NCI-H510A treated with DMSO at 0.1 percent for 48 hours (cell line): ENCODE data around the gene SHQ1.
A peak's percentile ranks its signal among the peaks of the same experiment; 100 is the strongest.

Experiments
- DNase-seq: peaks from one replicate; lab custom pipeline; 2025; lab: John Stamatoyannopoulos, UW

SHQ1 gene

DNA sequence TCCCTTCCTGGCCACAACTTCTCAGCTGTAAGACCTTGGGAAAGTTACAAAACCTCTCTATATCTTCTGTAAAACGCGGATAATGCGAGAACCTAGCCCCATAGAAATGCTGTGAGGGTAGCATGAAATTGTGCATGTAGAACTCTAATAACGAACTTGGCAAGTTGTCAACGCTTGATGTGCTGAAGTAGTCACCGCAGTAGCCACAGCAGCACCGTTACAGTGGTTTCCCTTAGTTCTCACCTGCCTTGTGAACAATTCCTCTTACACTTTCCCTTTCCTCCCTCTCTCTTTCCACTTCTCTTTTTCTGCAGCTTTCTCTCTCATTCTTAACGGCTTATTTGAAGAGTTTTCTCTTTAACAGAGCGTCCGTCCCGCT lies 447 bp upstream of the SHQ1 start:
- DNase-seq = peak; percentile 63

- DNase-seq = no peak
Measured at GRCh38 chr3:72847282-72847681, 963 bp downstream of the SHQ1 start.

DNA sequence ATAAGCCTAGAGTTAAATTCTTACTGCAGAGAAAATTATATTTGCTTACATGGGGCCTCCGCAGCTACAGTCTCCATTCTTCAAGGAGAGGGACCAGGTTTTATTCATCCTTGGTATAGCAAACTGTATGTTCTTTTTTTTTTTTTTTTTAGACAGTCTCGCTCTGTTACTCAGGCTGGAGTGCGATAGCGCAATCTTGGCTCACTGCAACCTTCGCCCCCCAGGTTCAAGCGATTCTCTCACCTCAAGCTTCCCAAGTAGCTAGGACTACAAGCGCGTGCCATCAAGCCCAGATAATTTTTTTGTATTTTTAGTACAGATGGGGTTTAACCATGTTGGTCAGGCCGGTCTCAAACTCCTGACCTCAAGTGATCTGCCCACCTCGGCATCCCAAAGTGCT lies 2.1 kb downstream of the SHQ1 start:
- no peak for DNase-seq

DNA sequence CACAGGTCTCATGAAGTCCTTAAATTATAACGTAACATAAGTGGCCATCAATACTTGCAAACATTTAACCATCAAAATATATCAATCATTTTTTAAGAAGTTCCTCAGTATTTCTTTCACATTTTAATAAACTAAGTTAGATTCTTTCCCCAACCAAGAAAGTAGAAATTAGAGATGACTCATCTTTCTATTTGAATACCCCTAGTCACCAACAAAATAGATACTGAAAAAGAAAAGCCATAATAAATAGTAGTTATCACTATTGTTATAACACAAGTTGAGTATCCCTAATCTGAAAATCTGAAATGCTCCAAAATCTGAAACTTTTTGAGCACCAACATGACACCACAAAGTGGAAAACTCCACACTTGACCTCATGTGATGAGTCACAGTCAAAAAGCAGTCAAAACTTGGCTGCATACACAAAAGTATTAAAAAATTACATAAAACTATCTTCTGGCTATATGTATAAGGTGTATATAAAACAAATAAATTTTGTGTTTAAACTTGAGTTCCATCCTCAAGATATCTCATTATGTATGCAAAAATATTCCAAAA lies 3.7 kb downstream of the SHQ1 start:
- DNase-seq = no peak

DNA sequence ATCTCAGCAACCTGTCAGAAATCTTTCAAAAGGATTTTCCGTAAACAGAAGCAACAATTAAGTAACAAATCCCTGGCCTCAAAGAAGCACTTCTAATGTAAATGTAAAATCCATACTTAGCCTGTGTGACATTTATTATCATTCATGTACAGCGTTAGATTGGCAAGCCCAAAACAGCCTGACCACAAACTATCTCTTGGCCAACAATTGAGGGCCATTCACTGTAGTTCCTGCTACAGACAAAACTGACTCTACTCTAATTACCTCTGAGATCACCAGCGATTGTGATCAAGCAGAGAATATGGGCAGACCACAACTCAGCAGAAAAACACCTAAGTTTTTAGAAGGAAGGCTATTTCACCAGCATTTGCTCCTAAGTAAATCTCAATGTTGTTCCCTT lies 9.2 kb downstream of the SHQ1 start:
- no peak for DNase-seq

DNA sequence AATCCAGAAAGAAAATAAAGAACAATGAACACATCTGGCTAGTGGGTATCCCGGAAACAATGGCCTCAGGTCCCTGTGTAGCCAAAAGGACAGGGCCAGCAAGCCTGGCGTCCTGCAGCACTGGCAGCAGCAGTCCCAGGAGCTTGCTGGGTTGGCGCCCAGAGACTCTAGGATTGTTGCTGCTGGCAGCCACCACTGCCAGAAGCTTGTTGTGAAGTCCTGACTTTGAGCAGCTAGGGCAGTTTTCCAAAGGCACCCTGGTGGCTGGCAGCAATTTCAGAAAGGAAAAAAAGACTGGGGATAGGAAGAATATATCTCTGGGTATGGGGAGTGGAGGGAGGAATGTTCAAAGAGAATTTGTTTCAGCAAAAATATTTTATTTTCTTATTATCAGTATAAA lies 11.3 kb downstream of the SHQ1 start:
- no peak for DNase-seq

- no peak for DNase-seq
Measured at GRCh38 chr3:72836416-72836815, 11.8 kb downstream of the SHQ1 start.

- DNase-seq = no peak
Measured at GRCh38 chr3:72830452-72831223, 17.6 kb downstream of the SHQ1 start.

GRCh38 chr3:72829701-72830100 lies 18.5 kb downstream of the SHQ1 start:
- no peak for DNase-seq

- peak; percentile 21 for DNase-seq
Measured at GRCh38 chr3:72821161-72821781, 27.0 kb downstream of the SHQ1 start.

GRCh38 chr3:72820415-72820814 lies 27.8 kb downstream of the SHQ1 start:
- no peak for DNase-seq

- DNase-seq = no peak
Measured at GRCh38 chr3:72818905-72819304, 29.3 kb downstream of the SHQ1 start.

DNA sequence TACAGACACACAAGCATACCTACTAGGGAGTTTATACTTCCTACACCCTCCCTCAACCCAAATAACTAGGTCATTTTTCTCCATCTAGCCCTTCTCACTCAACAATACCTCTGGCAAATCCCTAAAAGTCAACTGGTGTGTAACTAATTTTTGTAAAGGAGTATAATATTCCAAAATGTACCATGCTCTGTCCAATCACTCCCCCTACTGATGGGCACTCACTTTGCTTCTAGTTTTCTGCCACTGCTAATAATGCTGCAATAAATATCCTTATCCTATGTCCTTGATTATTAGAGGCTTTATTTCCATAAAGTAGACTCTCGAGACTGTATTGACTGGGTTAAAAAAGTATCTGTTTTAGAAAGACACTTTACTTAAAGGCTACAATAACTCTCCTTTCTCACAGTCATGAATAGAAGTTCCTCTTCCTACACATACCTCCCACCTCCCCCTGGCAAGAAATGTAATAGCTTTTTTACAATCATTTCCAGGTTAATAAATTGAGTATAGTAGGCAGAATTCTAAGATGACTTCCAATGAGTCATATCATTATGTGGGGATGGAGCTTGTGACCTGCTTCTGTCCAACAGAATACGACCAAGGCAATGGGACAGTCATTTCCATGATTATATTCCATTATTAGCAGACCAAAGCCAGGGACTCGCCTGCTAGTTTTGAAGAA lies 30.0 kb downstream of the SHQ1 start:
- peak; percentile 19 for DNase-seq

DNA sequence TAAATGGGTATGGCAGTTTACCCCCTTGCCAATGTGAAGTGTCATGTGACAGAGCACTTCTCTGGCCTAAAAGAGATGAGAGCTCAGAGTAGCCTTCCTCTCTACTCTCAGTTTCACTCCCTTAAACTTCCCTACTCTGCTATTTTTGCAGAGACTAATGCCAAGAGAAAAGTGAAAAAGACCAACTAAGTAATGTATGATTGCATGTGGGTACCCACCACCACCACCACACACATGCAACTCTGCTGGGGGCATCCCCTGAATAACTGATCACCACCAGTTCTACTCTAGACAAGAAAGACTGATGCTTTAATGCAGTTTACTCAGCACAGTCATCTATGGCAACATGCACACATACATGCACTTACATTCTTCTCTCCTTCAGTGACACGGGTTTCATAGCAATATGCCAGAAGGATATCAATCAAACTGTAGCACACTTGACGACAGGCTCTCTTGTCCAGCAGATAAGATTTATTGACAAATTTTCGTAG lies 31.3 kb downstream of the SHQ1 start:
- peak; percentile 28 for DNase-seq

DNA sequence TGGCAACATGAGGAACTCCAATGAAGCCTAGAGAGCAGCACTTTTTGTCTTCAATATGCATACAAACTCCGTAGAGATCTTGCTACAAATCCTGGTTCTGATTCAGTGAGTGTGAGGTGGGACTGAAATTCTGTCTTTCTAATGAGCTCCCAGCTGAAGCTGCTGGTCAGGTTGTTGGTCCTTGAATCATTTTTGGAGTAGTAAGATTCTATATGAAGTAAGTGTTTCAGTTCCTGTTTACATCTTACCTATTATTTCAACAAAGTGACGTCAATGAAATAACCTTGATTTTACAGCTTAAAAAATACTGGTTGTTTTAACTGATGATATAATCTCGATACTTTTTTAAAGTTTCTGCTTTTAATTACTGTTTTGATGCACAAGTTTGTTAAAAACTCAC lies 33.9 kb downstream of the SHQ1 start:
- DNase-seq = no peak

- no peak for DNase-seq
Measured at GRCh38 chr3:72812201-72812600, 36.0 kb downstream of the SHQ1 start.

- no peak for DNase-seq
Measured at GRCh38 chr3:72811571-72811970, 36.7 kb downstream of the SHQ1 start.

DNA sequence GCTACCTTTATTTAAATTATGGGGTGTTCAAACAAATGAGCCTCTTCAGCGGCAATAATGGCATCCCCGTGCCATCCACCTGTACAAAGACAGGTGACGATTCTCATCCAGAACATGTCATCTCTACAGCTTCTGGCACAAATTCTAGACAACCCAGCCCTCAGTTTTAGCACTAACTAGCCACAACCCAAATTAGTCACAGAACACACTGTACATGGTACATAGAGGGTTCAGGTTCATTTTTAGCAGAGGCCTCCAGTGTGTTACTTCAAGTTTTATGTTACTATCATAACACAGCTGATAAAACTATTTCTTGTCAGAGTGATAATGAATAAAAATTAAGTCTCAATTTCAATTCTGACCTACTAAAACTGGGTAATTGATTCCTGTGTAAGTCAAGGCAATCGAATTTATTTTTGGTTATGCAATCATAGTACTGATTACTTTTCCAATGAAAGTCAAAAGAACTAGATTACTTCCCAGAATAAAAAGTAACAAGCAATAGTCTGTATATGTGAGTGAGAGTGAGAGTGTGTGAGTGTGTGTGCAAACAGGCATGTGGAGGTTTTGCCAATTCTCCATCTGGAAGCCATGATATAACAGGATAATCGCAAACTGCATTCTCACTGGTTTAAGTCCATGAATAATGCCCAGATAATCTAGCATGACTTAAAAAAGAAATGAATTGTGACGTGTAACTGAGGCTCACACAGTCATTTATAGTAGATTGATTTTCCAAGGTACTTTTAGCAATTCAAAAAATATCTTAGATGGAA lies 37.4 kb downstream of the SHQ1 start:
- DNase-seq = no peak

GRCh38 chr3:72810063-72810462 lies 38.2 kb downstream of the SHQ1 start:
- no peak for DNase-seq

DNA sequence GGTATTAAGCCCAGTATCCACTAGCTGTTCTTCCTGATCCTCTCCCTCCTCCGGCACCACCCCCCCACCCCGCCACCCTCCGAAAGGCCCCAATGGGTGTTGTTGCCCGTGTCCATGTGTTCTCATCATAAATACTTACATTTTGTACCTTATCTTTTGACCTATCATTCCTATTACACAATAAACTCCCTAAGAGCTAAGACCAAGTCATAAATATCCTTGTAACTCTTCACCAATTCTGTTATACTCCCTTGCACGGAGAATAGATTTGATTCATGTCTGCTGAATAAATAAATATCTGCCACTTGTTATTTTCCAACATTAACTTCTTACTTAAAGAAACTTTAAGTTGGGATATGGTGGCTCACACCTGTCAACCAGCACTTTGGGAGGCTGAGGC lies 43.9 kb downstream of the SHQ1 start:
- no peak for DNase-seq

DNA sequence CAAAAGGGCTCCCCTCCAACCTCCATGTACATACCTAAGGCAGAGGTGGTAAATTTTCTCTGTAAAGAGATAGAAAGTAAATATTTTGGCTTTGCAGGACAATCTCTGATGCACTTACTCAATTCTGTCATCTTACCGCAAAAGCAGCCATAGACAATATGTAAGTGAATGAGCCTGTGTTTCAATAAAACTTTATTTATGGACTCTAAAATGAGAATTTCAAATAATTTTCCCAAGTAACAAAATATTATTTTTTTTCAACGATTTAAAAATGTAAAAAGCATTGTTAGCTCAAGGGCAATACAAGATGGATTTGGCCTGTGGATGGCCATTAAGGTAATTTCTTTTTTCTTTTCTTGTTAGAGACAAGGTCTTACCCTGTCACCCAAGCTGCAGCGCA lies 44.7 kb downstream of the SHQ1 start:
- DNase-seq = no peak

GRCh38 chr3:72802001-72802400 lies 46.2 kb downstream of the SHQ1 start:
- DNase-seq = no peak
